Measurements from ENCODE around the gene SUCLG1. TPM values are rescaled to one million over a fixed set of nuclear protein-coding genes. Genes with fewer than 3 reads are reported as not detected.

SUCLG1 gene
- total and polyA plus RNA-seq, 2 of the 4 experiments (the other 2 are of a cell fraction) = 50.5 to 52.7 TPM

- ChIA-PET CTCF (no interaction called here), POLR2A (ENCODE audit: unreplicated experiment) (no interaction called here)
- Histone ChIP-seq H3K18ac (ENCODE audit: low read depth, low read length) (no peak overlapping the region), H4K5ac (ENCODE audit: low read depth, low read length) (no peak overlapping the region), H3K27me3 (ENCODE audit: control insufficient read depth, insufficient read depth, low read length) (no peaks in the 10 kb centered on the region), H4K91ac (ENCODE audit: insufficient read depth, low read depth, low read length) (no peak overlapping the region), H4K20me1 (ENCODE audit: insufficient read depth, low read length) (no peaks in the 10 kb centered on the region), H2BK120ac (ENCODE audit: low read depth, low read length) (no peak overlapping the region), H3K4me1 (ENCODE audit: control insufficient read depth, insufficient read depth, low read length) (peaks cover 6% of the 10 kb centered on the region), H3K9me1 (ENCODE audit: insufficient read depth, low read length) (peaks cover 11% of the 10 kb centered on the region), H2AK9ac (replicated peaks; ENCODE audit: low read depth, low read length, poor library complexity) (no peak overlapping the region), H3K79me1 (ENCODE audit: low read depth in 1 of 2, low read length in 2 of 2) (no peaks in the 10 kb centered on the region), H2AK5ac (ENCODE audit: low read depth, low read length) (no peak overlapping the region), H2AFZ (replicated peaks; ENCODE audit: low read length, poor library complexity) (no peak overlapping the region), H3K36me3 (ENCODE audit: control insufficient read depth, insufficient read depth, low read length) (no peaks in the 10 kb centered on the region), H3K23ac (ENCODE audit: low read depth, low read length) (no peak overlapping the region), H3K4ac (ENCODE audit: low read depth, low read length) (no peak overlapping the region), H3K4me3 (ENCODE audit: insufficient read depth, low read depth, low read length) (no peak overlapping the region), H3K14ac (replicated peaks; ENCODE audit: low read depth, low read length) (no peak overlapping the region), H3K56ac (ENCODE audit: extremely low read depth, insufficient read depth, low read length) (no peak overlapping the region), H2BK15ac (ENCODE audit: low read depth, low read length) (no peak overlapping the region), H3K4me2 (ENCODE audit: low read depth, low read length) (no peak overlapping the region), H2BK5ac (ENCODE audit: low read depth, low read length, poor library complexity, severe bottlenecking) (no peak overlapping the region), H4K8ac (ENCODE audit: low read depth in 2 of 2, low read length in 2 of 2) (no peak overlapping the region), H3K9ac (ENCODE audit: low read depth, low read length) (no peak overlapping the region), H2BK20ac (ENCODE audit: low read depth, low read length) (no peak overlapping the region), H3K27ac (ENCODE audit: insufficient read depth, low read length) (no peak overlapping the region), H3K9me3 (ENCODE audit: control insufficient read depth, insufficient read depth, low read length) (peaks cover 8% of the 10 kb centered on the region)
- in situ Hi-C loops (cut with MboI; ENCODE audit: low sequenced_read_pairs) (loop anchor here (25.0 kb wide), 1 partner anchor 808 kb away; no protein-coding TSS in a partner anchor), intact Hi-C loops (cut with micrococcal nuclease) (no loop called here), dilution Hi-C loops (cut with HindIII; ENCODE audit: low sequenced_read_pairs, unreplicated experiment) (no loop called here)
- DNase-seq = no peak
- WGBS, 2 experiments (ENCODE audit: extremely low coverage in 2 of 2, insufficient read length in 1 of 2) = 100% methylated on average over 1 of the region's 3 CpGs; no CpG with 5 or more reads in 1 of the 2 experiments
- no peak for ATAC-seq (ENCODE audit: low read depth)
- BruUV-seq (replicated peaks) = no TSS peak
- TF ChIP-seq RAD21 (IDR thresholded peaks at IDR 0.05; ENCODE audit: low read length) (no peak), CHD1 (IDR thresholded peaks at IDR 0.05; ENCODE audit: low read depth, low read length) (no peak), USF2 (IDR thresholded peaks at IDR 0.05; ENCODE audit: low read depth, low read length) (no peak), FOS (IDR thresholded peaks at IDR 0.05; ENCODE audit: low read depth, low read length) (no peak), BHLHE40 (IDR thresholded peaks at IDR 0.05; ENCODE audit: low read depth, low read length) (no peak), NFE2L2 (IDR thresholded peaks at IDR 0.05; ENCODE audit: low read depth, low read length) (no peak), POLR2A (IDR thresholded peaks at IDR 0.05; ENCODE audit: low read depth, low read length) (no peak), MAZ (IDR thresholded peaks at IDR 0.05; ENCODE audit: borderline replicate concordance, low read depth, low read length) (no peak), CTCF (conservative IDR thresholded peaks at IDR 0.05; ENCODE audit: low read depth, low read length) (no peak), CEBPB (IDR thresholded peaks at IDR 0.05; ENCODE audit: low read depth, low read length) (no peak), MXI1 (IDR thresholded peaks at IDR 0.05; ENCODE audit: borderline replicate concordance, low read depth, low read length) (no peak), ELK1 (IDR thresholded peaks at IDR 0.05; ENCODE audit: borderline replicate concordance, low read depth, low read length) (no peak), RCOR1 (IDR thresholded peaks at IDR 0.05; ENCODE audit: insufficient replicate concordance, low read length) (no peak), RFX5 (IDR thresholded peaks at IDR 0.05; ENCODE audit: low read depth, low read length) (no peak), SMC3 (IDR thresholded peaks at IDR 0.05; ENCODE audit: low read depth, low read length) (no peak), MAFK (IDR thresholded peaks at IDR 0.05; ENCODE audit: low read depth, low read length) (no peak)
These were observed 19.8 kb upstream of the SUCLG1 start for GRCh38 chr2:84478867-84479266.

All from IMR-90 (cell line).